ENCODE results near the gene TERB1.

Gene TERB1

GRCh38 chr16:66741950-66742808 is 59.2 kb downstream of the TERB1 start:
- H3K36me3 ChIP-seq (ENCODE audit: control insufficient read depth in 1 of 2, insufficient read depth in 2 of 2, low read length in 2 of 2), result peaks cover 18 to 34% of the 10 kb centered on the region in 2 donors
- H3K9me3 ChIP-seq (ENCODE audit: control insufficient read depth in 1 of 2, low read length in 2 of 2), result no peaks in the 10 kb centered on the region
- no peaks in the 10 kb centered on the region for H3K27me3 ChIP-seq (ENCODE audit: low read depth, low read length)
- H3K27ac ChIP-seq (ENCODE audit: low read length), result peak overlapping the region; percentile 75
- H3K4me1 ChIP-seq (ENCODE audit: control insufficient read depth in 1 of 2, insufficient read depth in 2 of 2, low read length in 2 of 2), result peaks cover 22 to 41% of the 10 kb centered on the region in 2 donors
- no peak overlapping the region for H3K4me3 ChIP-seq (ENCODE audit: low read depth in 1 of 2, low read length in 2 of 2)

GRCh38 chr16:66741169-66741900 is 60.0 kb downstream of the TERB1 start:
- Histone ChIP-seq H3K4me3 (ENCODE audit: low read depth in 1 of 2, low read length in 2 of 2) (peak overlapping the region in 1 of 2 donors; percentile 4), H3K36me3 (ENCODE audit: control insufficient read depth in 1 of 2, insufficient read depth in 2 of 2, low read length in 2 of 2) (peaks cover 21 to 34% of the 10 kb centered on the region in 2 donors), H3K27ac (ENCODE audit: low read length) (peak overlapping the region; percentile 75), H3K27me3 (ENCODE audit: low read depth, low read length) (no peaks in the 10 kb centered on the region), H3K4me1 (ENCODE audit: control insufficient read depth in 1 of 2, insufficient read depth in 2 of 2, low read length in 2 of 2) (peaks cover 22 to 34% of the 10 kb centered on the region in 2 donors), H3K9me3 (ENCODE audit: control insufficient read depth in 1 of 2, low read length in 2 of 2) (no peaks in the 10 kb centered on the region)

- H3K9me3 ChIP-seq (ENCODE audit: control insufficient read depth in 1 of 2, low read length in 2 of 2), result no peaks in the 10 kb centered on the region
- no peaks in the 10 kb centered on the region for H3K27me3 ChIP-seq (ENCODE audit: low read depth, low read length)
- H3K36me3 ChIP-seq (ENCODE audit: control insufficient read depth in 1 of 2, insufficient read depth in 2 of 2, low read length in 2 of 2), result peaks cover 26 to 31% of the 10 kb centered on the region in 2 donors
- peak overlapping the region in 1 of 2 donors; percentile 4 for H3K4me3 ChIP-seq (ENCODE audit: low read depth in 1 of 2, low read length in 2 of 2)
- peaks cover 22 to 31% of the 10 kb centered on the region in 2 donors for H3K4me1 ChIP-seq (ENCODE audit: control insufficient read depth in 1 of 2, insufficient read depth in 2 of 2, low read length in 2 of 2)
- H3K27ac ChIP-seq (ENCODE audit: low read length), result peak overlapping the region; percentile 75
Measured at GRCh38 chr16:66740533-66740932, 60.9 kb downstream of the TERB1 start.

- Histone ChIP-seq H3K27me3 (ENCODE audit: low read depth, low read length) (no peaks in the 10 kb centered on the region), H3K4me3 (ENCODE audit: low read depth in 1 of 2, low read length in 2 of 2) (peak overlapping the region in 1 of 2 donors; percentile 4), H3K9me3 (ENCODE audit: control insufficient read depth in 1 of 2, low read length in 2 of 2) (no peaks in the 10 kb centered on the region), H3K36me3 (ENCODE audit: control insufficient read depth in 1 of 2, insufficient read depth in 2 of 2, low read length in 2 of 2) (peaks cover 29 to 31% of the 10 kb centered on the region in 2 donors), H3K4me1 (ENCODE audit: control insufficient read depth in 1 of 2, insufficient read depth in 2 of 2, low read length in 2 of 2) (peaks cover 22 to 31% of the 10 kb centered on the region in 2 donors), H3K27ac (ENCODE audit: low read length) (peak overlapping the region; percentile 75)
Measured at GRCh38 chr16:66740010-66740409, 61.4 kb downstream of the TERB1 start.

DNA sequence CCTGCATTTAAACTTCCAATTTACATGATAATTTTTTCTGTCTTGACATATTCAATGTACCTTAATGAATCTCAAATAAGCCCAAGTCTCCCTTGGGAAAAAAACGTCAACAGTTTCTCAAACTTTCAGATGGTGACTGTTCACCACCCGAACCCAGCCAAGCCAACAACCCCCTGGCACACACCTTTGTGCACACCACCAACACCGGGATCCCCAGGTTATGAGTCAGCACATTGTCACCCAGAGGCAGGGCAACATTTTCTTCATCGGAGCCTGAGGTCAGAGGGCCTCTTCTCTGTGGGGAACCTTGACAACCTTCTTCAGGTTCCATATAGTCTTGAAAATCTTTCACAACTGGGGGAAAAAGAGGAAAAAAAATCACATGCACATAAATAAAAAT is 65.5 kb downstream of the TERB1 start:
- Histone ChIP-seq H3K9me3 (ENCODE audit: control insufficient read depth in 1 of 2, low read length in 2 of 2) (no peaks in the 10 kb centered on the region), H3K27me3 (ENCODE audit: low read depth, low read length) (no peaks in the 10 kb centered on the region), H3K4me1 (ENCODE audit: control insufficient read depth in 1 of 2, insufficient read depth in 2 of 2, low read length in 2 of 2) (peaks cover 8 to 15% of the 10 kb centered on the region in 2 donors), H3K36me3 (ENCODE audit: control insufficient read depth in 1 of 2, insufficient read depth in 2 of 2, low read length in 2 of 2) (peaks cover 54 to 59% of the 10 kb centered on the region in 2 donors), H3K27ac (ENCODE audit: low read length) (no peak overlapping the region), H3K4me3 (ENCODE audit: low read depth in 1 of 2, low read length in 2 of 2) (no peak overlapping the region)

DNA sequence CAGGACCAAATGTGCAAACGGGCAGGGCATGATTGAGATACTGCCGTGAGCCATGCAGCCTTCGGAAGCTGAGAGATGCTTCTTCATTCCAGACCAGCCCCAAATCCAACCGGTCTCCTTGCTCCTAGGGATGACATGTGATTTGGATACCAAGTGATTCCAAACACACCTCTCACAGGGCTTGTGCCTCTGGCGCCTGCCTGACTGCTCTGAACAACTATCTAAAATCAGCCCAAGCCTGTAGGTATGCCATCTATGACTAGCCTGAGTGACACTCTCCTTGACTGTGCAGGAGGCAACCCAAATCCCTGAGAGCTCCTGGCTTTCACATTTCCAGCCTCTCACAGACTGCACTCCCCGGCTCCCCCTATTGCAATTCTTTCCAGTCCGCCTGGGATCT is 70.3 kb downstream of the TERB1 start:
- peaks cover 60 to 82% of the 10 kb centered on the region in 2 donors for H3K36me3 ChIP-seq (ENCODE audit: control insufficient read depth in 1 of 2, insufficient read depth in 2 of 2, low read length in 2 of 2)
- H3K27me3 ChIP-seq (ENCODE audit: low read depth, low read length), result no peaks in the 10 kb centered on the region
- H3K4me1 ChIP-seq (ENCODE audit: control insufficient read depth in 1 of 2, insufficient read depth in 2 of 2, low read length in 2 of 2), result peaks cover 0 to 11% of the 10 kb centered on the region in 2 donors
- no peak overlapping the region for H3K4me3 ChIP-seq (ENCODE audit: low read depth in 1 of 2, low read length in 2 of 2)
- no peak overlapping the region for H3K27ac ChIP-seq (ENCODE audit: low read length)
- no peaks in the 10 kb centered on the region for H3K9me3 ChIP-seq (ENCODE audit: control insufficient read depth in 1 of 2, low read length in 2 of 2)

- peaks cover 0 to 11% of the 10 kb centered on the region in 2 donors for H3K4me1 ChIP-seq (ENCODE audit: control insufficient read depth in 1 of 2, insufficient read depth in 2 of 2, low read length in 2 of 2)
- H3K36me3 ChIP-seq (ENCODE audit: control insufficient read depth in 1 of 2, insufficient read depth in 2 of 2, low read length in 2 of 2), result peaks cover 67 to 84% of the 10 kb centered on the region in 2 donors
- H3K27me3 ChIP-seq (ENCODE audit: low read depth, low read length), result no peaks in the 10 kb centered on the region
- no peak overlapping the region for H3K27ac ChIP-seq (ENCODE audit: low read length)
- H3K4me3 ChIP-seq (ENCODE audit: low read depth in 1 of 2, low read length in 2 of 2), result no peak overlapping the region
- H3K9me3 ChIP-seq (ENCODE audit: control insufficient read depth in 1 of 2, low read length in 2 of 2), result no peaks in the 10 kb centered on the region
Measured at GRCh38 chr16:66728804-66729203, 72.6 kb downstream of the TERB1 start.

- Histone ChIP-seq H3K36me3 (ENCODE audit: control insufficient read depth in 1 of 2, insufficient read depth in 2 of 2, low read length in 2 of 2) (peaks cover 70 to 85% of the 10 kb centered on the region in 2 donors), H3K4me1 (ENCODE audit: control insufficient read depth in 1 of 2, insufficient read depth in 2 of 2, low read length in 2 of 2) (peaks cover 0 to 11% of the 10 kb centered on the region in 2 donors), H3K27me3 (ENCODE audit: low read depth, low read length) (no peaks in the 10 kb centered on the region), H3K27ac (ENCODE audit: low read length) (no peak overlapping the region), H3K4me3 (ENCODE audit: low read depth in 1 of 2, low read length in 2 of 2) (no peak overlapping the region), H3K9me3 (ENCODE audit: control insufficient read depth in 1 of 2, low read length in 2 of 2) (no peaks in the 10 kb centered on the region)
Measured at GRCh38 chr16:66728117-66728787, 73.1 kb downstream of the TERB1 start.

- Histone ChIP-seq H3K27ac (ENCODE audit: low read length) (no peak overlapping the region), H3K36me3 (ENCODE audit: control insufficient read depth in 1 of 2, insufficient read depth in 2 of 2, low read length in 2 of 2) (peaks cover 38 to 58% of the 10 kb centered on the region in 2 donors), H3K27me3 (ENCODE audit: low read depth, low read length) (no peaks in the 10 kb centered on the region), H3K4me3 (ENCODE audit: low read depth in 1 of 2, low read length in 2 of 2) (no peak overlapping the region), H3K9me3 (ENCODE audit: control insufficient read depth in 1 of 2, low read length in 2 of 2) (no peaks in the 10 kb centered on the region), H3K4me1 (ENCODE audit: control insufficient read depth in 1 of 2, insufficient read depth in 2 of 2, low read length in 2 of 2) (no peaks in the 10 kb centered on the region)
Measured at GRCh38 chr16:66720766-66721165, 80.6 kb downstream of the TERB1 start.

GRCh38 chr16:66719246-66719645 is 82.1 kb downstream of the TERB1 start:
- no peak overlapping the region for H3K27ac ChIP-seq (ENCODE audit: low read length)

GRCh38 chr16:66717776-66718175 is 83.6 kb downstream of the TERB1 start:
- Histone ChIP-seq H3K4me3 (ENCODE audit: low read depth in 1 of 2, low read length in 2 of 2) (no peak overlapping the region), H3K27ac (ENCODE audit: low read length) (no peak overlapping the region), H3K36me3 (ENCODE audit: control insufficient read depth in 1 of 2, insufficient read depth in 2 of 2, low read length in 2 of 2) (peaks cover 16 to 32% of the 10 kb centered on the region in 2 donors)

More at GRCh38 chr16:66719246-66719645, 82.1 kb downstream of the TERB1 start:
- peaks cover 30 to 46% of the 10 kb centered on the region in 2 donors for H3K36me3 ChIP-seq (ENCODE audit: control insufficient read depth in 1 of 2, insufficient read depth in 2 of 2, low read length in 2 of 2)
- no peak overlapping the region for H3K4me3 ChIP-seq (ENCODE audit: low read depth in 1 of 2, low read length in 2 of 2)
- H3K9me3 ChIP-seq (ENCODE audit: control insufficient read depth in 1 of 2, low read length in 2 of 2), result no peaks in the 10 kb centered on the region
- no peaks in the 10 kb centered on the region for H3K27me3 ChIP-seq (ENCODE audit: low read depth, low read length)
- H3K4me1 ChIP-seq (ENCODE audit: control insufficient read depth in 1 of 2, insufficient read depth in 2 of 2, low read length in 2 of 2), result no peaks in the 10 kb centered on the region

More at GRCh38 chr16:66717776-66718175, 83.6 kb downstream of the TERB1 start:
- no peaks in the 10 kb centered on the region for H3K27me3 ChIP-seq (ENCODE audit: low read depth, low read length)
- no peaks in the 10 kb centered on the region for H3K4me1 ChIP-seq (ENCODE audit: control insufficient read depth in 1 of 2, insufficient read depth in 2 of 2, low read length in 2 of 2)
- no peaks in the 10 kb centered on the region for H3K9me3 ChIP-seq (ENCODE audit: control insufficient read depth in 1 of 2, low read length in 2 of 2)

Measured in muscle layer of duodenum (tissue), 2 donors.